GM12864 (cell line): ENCODE data around the gene IER5.

Source experiments
- DNase-seq: peaks from one replicate; pipeline ENCODE4 v3.0.0-alpha.2; 2011; ENCODE audit warnings: low read depth
- H3K4me3 ChIP-seq: 2 replicates; pipeline ENCODE4 v1.5.1; 2011; ENCODE audit warnings: mild to moderate bottlenecking, low read depth, low read length, control low read depth
- CTCF ChIP-seq: IDR thresholded peaks from 2 replicates; pipeline ENCODE4 v1.5.1; 2011; ENCODE audit warnings: low read depth, mild to moderate bottlenecking, moderate library complexity, low read length, control low read depth, inconsistent platforms; ENCODE audit errors: missing control alignments

Gene IER5

DNA sequence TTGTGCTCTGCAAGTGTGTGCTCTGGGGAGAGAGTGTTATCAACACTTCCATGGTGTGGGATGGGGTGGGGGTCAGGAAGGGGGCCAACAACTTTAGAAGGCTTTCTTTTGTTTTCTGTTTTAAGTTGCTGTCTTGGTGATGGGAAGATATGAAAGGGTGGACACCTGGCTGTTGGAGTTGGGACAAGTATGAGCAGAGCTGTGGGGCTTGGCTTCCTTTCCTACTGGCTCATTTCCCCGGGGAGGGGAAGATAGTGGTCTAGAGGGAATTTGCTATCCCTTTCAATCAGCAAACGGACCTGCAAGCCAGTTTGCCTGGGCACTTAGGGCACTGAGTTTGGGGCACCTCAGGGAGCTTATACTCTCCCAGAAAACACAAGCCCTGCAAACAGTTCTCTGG, 19.2 kb downstream of the IER5 start:
- no peak for DNase-seq

DNA sequence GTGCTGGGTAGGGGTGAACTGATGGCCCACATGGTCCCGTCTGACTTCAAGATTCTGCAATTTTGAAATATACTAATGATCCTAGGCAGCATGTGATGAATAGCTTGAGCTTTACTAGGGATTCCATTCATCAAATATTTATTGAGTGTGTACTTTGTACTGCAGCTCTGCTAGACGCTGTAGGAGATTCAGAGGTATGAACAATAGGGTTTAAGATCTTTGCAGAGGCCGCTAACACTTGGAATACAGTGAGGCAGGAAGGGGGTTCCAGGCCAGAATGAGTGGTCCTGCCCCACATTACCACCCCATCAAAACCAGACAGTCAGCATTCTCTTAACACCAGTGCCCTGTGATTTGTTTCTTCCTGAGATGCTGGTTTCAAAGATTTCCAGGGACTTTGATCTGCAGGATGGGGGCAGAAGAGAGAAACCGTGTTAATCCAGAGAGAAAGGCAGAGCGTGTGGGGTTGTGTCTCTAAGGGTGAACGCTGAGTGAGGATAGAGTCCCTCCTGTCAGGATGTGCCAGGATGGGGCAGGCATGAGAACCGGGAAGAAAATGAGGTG, 19.9 kb downstream of the IER5 start:
- no peak for DNase-seq
- no peak overlapping the region for H3K4me3 ChIP-seq
- TF ChIP-seq CTCF, result no peak

More for the DNA sequence above, 19.2 kb downstream of the IER5 start:
- no peak overlapping the region for H3K4me3 ChIP-seq
- TF ChIP-seq CTCF, result no peak

GRCh38 chr1:181110013-181110412, 21.5 kb downstream of the IER5 start:
- no peak for TF ChIP-seq CTCF
- no peak overlapping the region for H3K4me3 ChIP-seq
- DNase-seq, result no peak

- no peak overlapping the region for H3K4me3 ChIP-seq
- DNase-seq, result no peak
- no peak for TF ChIP-seq CTCF
Observed at GRCh38 chr1:181111559-181111958, 23.1 kb downstream of the IER5 start.

GRCh38 chr1:181112071-181112929, 23.8 kb downstream of the IER5 start:
- TF ChIP-seq CTCF, result no peak
- no peak for DNase-seq
- H3K4me3 ChIP-seq, result no peak overlapping the region

DNA sequence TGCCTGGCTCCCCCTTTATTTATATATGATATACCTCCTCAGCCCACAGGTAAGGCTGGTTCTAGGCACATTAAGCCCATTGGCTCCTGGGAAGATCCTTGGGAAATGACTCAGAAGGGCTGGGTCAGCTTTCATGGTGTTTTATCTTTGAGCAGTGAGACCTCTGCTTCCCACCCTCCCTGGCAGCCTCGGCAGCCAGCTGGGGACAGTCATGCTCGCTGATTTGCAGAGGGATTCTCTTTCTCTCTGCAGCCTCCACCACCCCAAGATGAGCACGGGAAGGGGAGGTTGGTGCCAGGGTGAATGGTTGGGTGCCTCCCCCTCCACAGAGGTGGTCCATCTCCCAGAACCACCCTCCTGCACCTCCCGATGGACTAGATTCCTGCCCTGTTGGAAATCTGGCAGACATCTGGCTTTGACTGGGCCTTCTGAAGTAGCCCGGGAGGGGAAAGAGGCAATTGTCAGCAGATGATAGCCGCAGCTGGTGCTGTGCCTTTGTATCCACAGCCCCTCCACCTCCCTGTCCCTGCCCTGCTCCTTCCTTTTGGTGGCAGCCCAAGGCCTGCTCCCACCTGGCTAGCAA, 24.6 kb downstream of the IER5 start:
- no peak for DNase-seq
- H3K4me3 ChIP-seq, result no peak overlapping the region
- TF ChIP-seq CTCF, result no peak
